Motor neuron (in vitro differentiated cells): ENCODE measurements around the gene NCF4. TPM values are rescaled to one million over a fixed set of nuclear protein-coding genes. Genes with fewer than 3 reads are reported as not detected.
A peak's percentile ranks its signal among the peaks of the same experiment; 100 is the strongest.

ENCODE experiments used
- ATAC-seq, 8 experiments: fragments of 200-7000 bp; cut with Tn5 transposase; replicated peaks in 6 of 8; 2 replicates each; pipeline ENCODE4 v1.8.0; 2021; ENCODE audit warnings: mild to moderate bottlenecking in 8 of 8, moderate library complexity in 8 of 8
- H3K27ac ChIP-seq, 2 donors: fragments of 250-450 bp; sonication (Bioruptor Pico); 2 replicates each; pipeline ENCODE4 v1.9.0; 2021; ENCODE audit warnings: antibody characterized with exemption in 2 of 2, mild to moderate bottlenecking in 2 of 2, moderate library complexity in 1 of 2
- H3K4me1 ChIP-seq, 2 donors: fragments of 250-450 bp; sonication (Bioruptor Pico); replicated peaks in 1 of 2; 2 replicates each; pipeline ENCODE4 v1.6.1; 2021; ENCODE audit warnings: antibody characterized with exemption in 2 of 2, mild to moderate bottlenecking in 2 of 2, moderate library complexity in 1 of 2
- H3K4me3 ChIP-seq, 5 donors: fragments of 250-450 bp; sonication (Bioruptor Pico); 2 replicates each; pipeline ENCODE4 v1.9.0; 2021; ENCODE audit warnings: antibody characterized with exemption in 5 of 5, mild to moderate bottlenecking in 5 of 5, moderate library complexity in 4 of 5
- WGBS, 10 experiments: fragments of 450-650 bp; shearing (Covaris generic); methylation state at CpG; one replicate each; pipeline ENCODE4 v1.0.0; 2022; 5-methylcytosine and 5-hydroxymethylcytosine counted together
- in situ Hi-C, 9 experiments: fragments of 400-800 bp; cut with MboI; loops; one replicate each; pipeline ENCODE4 v1.15.0; 2021; ENCODE audit warnings: low sequenced_read_pairs in 9 of 9, low pct_unique_long_range_greater_than_20kb in 2 of 9; ENCODE audit not compliant: unreplicated experiment in 9 of 9
- total RNA-seq, 8 experiments: library from RNA; unstranded; fragments of 300-600 nt; gene quantifications; 2 replicates each; pipeline versions ENCODE4 v1.2.3 to v1.2.4, GENCODE V29; 2022

Gene NCF4
- total RNA-seq, 8 experiments from 2014 or later = 0.05 to 0.81 (median 0.21) TPM; not detected in 5

GRCh38 chr22:36846949-36847348, 13.9 kb upstream of the NCF4 start:
- no peak overlapping the region for H3K27ac ChIP-seq
- in situ Hi-C loops = no loop called here
- H3K4me3 ChIP-seq = no peak overlapping the region
- no peak for ATAC-seq
- H3K4me1 ChIP-seq = peaks cover 0 to 6% of the 10 kb centered on the region in 2 donors
- WGBS, 10 experiments = 0 to 50% (median 23%) methylated on average over 1 to 5 of the region's 6 CpGs; no CpG with 5 or more reads in 4 of the 10 experiments

DNA sequence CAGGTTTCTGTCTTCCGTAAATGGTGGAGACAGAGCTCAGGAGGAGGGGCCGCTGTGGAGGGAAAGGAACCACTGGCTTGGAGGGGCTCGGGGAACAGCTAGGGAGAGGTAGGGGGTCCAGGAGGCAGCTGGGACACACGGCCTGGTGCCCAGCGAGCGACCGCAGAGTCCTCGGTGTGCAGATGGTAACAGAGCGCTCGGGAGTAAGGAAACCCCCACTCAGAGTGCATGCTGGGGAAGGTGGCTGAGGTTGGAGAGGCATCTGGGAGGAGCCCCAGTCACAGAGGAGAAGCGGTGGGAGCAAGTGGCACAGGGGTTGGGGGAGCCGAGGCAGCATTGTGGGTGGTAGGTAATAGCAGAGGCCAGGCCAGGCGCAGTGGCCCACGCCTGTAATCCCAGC, 10.8 kb upstream of the NCF4 start:
- ATAC-seq = peak in 5 of 8 experiments; percentile 27 to 77 (median 41)
- Histone ChIP-seq H3K4me1 (peaks cover 0 to 11% of the 10 kb centered on the region in 2 donors), H3K27ac (no peak overlapping the region), H3K4me3 (no peak overlapping the region)
- in situ Hi-C loops = loop anchor here in 2 of 9 experiments (10.0 to 25.0 kb wide), 3 partner anchors 65 to 313 kb away; partner anchors contain the start of gene EIF3D (in 1 of the 2)
- 7 to 100% (median 63%) methylated on average over 1 to 5 of the region's 14 CpGs; no CpG with 5 or more reads in 6 of the 10 experiments for WGBS, 10 experiments

DNA sequence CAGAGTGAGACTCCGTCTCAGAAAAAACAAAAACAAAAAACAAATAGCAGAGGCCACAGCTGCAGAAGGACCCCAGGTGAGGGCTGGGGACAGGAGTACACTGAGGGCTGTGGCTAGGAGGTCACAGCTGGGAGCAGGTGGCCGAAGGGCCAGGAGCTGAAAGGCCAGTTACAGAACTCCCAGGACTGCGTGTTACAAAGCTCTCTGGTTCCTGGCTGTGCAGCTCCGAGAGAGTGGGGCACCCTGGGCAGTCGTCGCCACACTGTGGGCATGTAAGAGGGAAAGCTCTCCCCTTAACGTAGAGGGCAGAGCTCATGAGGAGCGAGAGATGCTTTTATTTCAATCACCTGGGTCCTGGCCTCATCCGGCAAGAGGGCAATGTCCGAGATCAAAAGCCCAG, 10.1 kb upstream of the NCF4 start:
- Histone ChIP-seq H3K4me1 (peaks cover 0 to 11% of the 10 kb centered on the region in 2 donors), H3K27ac (no peak overlapping the region), H3K4me3 (no peak overlapping the region)
- 47 to 100% (median 70%) methylated on average over 1 to 7 of the region's 10 CpGs; no CpG with 5 or more reads in 5 of the 10 experiments for WGBS, 10 experiments
- ATAC-seq = no peak
- in situ Hi-C loops = loop anchor here in 2 of 9 experiments (10.0 to 25.0 kb wide), 3 partner anchors 66 to 313 kb away; partner anchors contain the start of gene EIF3D (in 1 of the 2)

DNA sequence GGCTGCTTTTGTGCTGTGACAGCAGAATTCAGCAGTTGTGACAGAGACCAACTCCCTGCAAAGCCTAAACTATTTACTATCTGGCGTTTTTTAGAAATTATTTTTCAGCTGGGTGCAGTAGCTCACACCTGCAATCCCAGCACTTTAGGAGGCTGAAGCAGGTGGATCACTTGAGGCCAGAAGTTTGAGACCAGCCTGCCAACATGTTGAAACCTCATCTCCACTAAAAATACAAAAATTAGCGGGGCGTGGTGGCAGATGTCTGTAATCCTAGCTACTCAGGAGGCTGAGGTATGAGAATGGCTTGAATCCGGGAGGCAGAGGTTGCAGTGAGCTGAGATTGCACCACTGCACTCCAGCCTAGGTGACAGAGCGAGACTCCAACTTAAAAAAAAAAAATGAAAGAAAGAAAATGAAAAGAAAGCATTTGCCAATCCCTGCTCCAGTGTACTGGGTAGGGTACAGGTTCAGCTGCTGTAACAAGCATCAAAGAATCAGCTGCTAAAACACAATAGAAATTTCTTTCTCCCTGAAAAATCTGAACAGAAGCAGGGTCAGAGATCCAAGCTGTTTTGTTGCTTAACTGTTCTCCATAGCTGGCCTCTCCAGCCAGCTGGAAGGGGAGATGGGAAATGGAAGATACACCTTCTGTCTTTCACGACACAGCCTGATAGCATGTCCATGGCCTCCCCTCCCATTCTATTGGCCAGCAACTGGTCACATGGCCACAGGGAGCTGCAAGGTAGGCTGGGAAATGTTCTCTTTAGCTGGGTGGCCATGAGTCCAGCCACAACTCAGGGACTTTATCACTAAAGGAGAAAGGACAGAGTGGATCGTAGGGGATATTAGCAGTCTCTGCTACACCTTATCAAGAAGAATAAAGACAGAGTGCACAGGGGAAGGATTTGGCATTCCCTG, 8.5 kb upstream of the NCF4 start:
- in situ Hi-C loops = loop anchor here in 2 of 9 experiments (10.0 to 25.0 kb wide), 3 partner anchors 68 to 315 kb away; partner anchors contain the start of gene EIF3D (in 1 of the 2)
- Histone ChIP-seq H3K4me3 (no peak overlapping the region), H3K27ac (no peak overlapping the region), H3K4me1 (peaks cover 0 to 14% of the 10 kb centered on the region in 2 donors)
- 15 to 92% (median 65%) methylated on average over 2 to 7 of the region's 7 CpGs; no CpG with 5 or more reads in 3 of the 10 experiments for WGBS, 10 experiments
- no peak for ATAC-seq

GRCh38 chr22:36853407-36854099, 7.3 kb upstream of the NCF4 start:
- in situ Hi-C loops = loop anchor here in 2 of 9 experiments (10.0 to 25.0 kb wide), 3 partner anchors 69 to 316 kb away; partner anchors contain the start of gene EIF3D (in 1 of the 2)
- H3K4me1 ChIP-seq = peaks cover 0 to 14% of the 10 kb centered on the region in 2 donors
- ATAC-seq = peak; percentile 15 to 49 (median 32)
- H3K27ac ChIP-seq = no peak overlapping the region
- WGBS, 10 experiments = 34 to 100% (median 68%) methylated on average over 1 to 5 of the region's 16 CpGs; no CpG with 5 or more reads in 2 of the 10 experiments
- no peak overlapping the region for H3K4me3 ChIP-seq

DNA sequence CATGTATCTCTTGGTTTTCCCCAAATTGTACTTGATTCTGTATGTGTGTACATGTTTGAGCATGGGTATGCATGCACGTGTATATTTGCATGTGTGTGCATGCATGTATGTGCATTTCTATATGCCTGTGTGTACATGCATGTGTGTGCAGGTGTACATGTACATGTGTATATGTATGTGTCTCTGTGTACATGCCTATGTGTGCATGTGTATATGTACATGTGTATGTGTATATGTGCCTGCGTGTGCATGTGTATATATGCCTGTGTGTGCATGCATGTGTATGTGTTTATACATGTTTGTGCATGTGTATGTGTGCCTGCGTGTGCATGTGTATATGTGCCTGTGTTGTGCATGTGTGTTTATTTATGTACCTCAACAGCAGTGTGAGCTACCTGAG, 5.3 kb upstream of the NCF4 start:
- Histone ChIP-seq H3K4me3 (no peak overlapping the region), H3K27ac (no peak overlapping the region), H3K4me1 (peaks cover 0 to 14% of the 10 kb centered on the region in 2 donors)
- no peak for ATAC-seq
- in situ Hi-C loops = loop anchor here in 2 of 9 experiments (10.0 to 25.0 kb wide), 3 partner anchors 71 to 318 kb away; partner anchors contain the start of gene EIF3D (in 1 of the 2)
- 53 to 100% (median 82%) methylated on average over 1 to 2 of the region's 3 CpGs; no CpG with 5 or more reads in 4 of the 10 experiments for WGBS, 10 experiments

DNA sequence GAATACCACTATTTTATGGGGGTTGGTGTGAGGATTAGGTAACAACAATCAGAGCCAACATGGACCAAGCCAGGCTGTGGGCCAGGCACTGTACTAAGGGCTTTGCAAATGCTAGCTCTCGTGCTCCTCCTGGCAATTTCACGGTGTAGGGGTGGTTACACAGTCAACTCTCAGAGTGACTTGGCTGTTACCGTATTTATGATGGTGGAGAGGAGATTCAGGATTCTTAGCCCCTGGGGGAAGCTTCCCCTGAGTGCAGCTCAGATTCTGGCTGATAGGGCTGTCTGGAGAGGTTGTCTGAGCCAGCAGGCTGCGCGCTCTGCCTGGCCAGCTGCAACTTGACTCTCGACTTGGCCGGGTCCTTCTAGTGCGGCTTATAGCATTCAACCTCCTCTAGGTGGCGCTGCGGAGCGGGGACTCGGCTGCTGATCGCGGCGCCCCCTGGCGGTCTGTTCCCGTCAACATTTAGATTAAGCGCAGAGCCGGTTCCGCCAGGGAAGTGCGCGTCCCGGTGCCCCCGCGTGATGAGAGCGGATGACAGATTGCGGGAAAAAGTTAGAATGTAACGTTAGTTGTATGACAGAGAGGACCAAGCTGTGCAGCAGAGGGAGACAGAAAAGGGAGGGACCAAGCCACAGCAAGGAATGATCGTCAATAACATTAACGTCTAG, 4.5 kb upstream of the NCF4 start:
- H3K27ac ChIP-seq = no peak overlapping the region
- in situ Hi-C loops = loop anchor here in 2 of 9 experiments (10.0 to 25.0 kb wide), 3 partner anchors 71 to 319 kb away; partner anchors contain the start of gene EIF3D (in 1 of the 2)
- peak; percentile 91 to 98 (median 96) for ATAC-seq
- peaks cover 0 to 12% of the 10 kb centered on the region in 2 donors for H3K4me1 ChIP-seq
- H3K4me3 ChIP-seq = no peak overlapping the region
- 0 to 30% (median 0%) methylated on average over 1 to 24 of the region's 30 CpGs; no CpG with 5 or more reads in 1 of the 10 experiments for WGBS, 10 experiments

DNA sequence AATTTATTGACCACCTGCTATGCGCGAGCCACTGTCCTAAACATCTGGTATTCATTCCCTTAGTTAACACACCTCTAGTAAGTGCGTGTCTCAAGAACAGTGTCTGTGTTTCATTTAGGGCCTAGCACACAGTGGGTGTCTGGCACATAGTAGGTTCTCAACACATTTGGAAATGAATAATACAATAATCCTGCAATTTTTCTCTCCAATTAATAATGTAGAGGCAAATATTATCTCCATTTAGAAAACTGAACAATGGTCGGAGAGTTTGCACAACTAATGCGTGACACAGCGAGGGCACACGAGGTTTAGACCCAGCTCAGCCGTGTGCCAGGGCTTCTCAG, 4.0 kb upstream of the NCF4 start:
- no peak overlapping the region for H3K4me3 ChIP-seq
- H3K4me1 ChIP-seq = peaks cover 0 to 8% of the 10 kb centered on the region in 2 donors
- in situ Hi-C loops = loop anchor here in 2 of 9 experiments (10.0 to 25.0 kb wide), 3 partner anchors 72 to 319 kb away; partner anchors contain the start of gene EIF3D (in 1 of the 2)
- WGBS, 10 experiments = 0 to 83% (median 61%) methylated on average over 1 to 5 of the region's 8 CpGs; no CpG with 5 or more reads in 4 of the 10 experiments
- no peak for ATAC-seq
- no peak overlapping the region for H3K27ac ChIP-seq

- Histone ChIP-seq H3K27ac (no peak overlapping the region), H3K4me1 (peaks cover 0 to 6% of the 10 kb centered on the region in 2 donors), H3K4me3 (no peak overlapping the region)
- in situ Hi-C loops = loop anchor here in 2 of 9 experiments (10.0 to 25.0 kb wide), 3 partner anchors 73 to 321 kb away; partner anchors contain the start of gene EIF3D (in 1 of the 2)
- WGBS, 10 experiments = 0 to 78% (median 27%) methylated on average over 1 to 4 of the region's 9 CpGs; no CpG with 5 or more reads in 2 of the 10 experiments
- no peak for ATAC-seq
Observed at GRCh38 chr22:36858156-36858555, 2.6 kb upstream of the NCF4 start.

DNA sequence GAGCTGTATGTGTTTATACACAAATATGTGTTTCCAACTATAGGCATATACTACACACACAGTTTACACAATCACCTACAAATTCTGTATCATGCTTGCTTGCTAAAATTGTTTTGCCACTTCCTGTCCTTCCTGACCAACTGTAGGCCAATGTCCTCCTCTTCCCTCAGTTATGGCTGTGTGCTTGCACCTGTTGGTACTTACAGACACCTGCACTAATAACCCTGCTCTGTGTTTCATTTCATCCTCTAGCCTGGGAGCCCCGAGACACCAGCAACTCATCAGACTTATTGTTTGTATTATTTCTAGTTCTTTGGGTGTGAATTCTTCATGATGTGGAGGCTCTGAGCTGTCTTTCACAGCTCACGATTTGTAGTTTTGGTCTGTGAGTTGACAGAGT, 1.8 kb upstream of the NCF4 start:
- H3K4me3 ChIP-seq = no peak overlapping the region
- in situ Hi-C loops = loop anchor here in 2 of 9 experiments (10.0 to 25.0 kb wide), 3 partner anchors 74 to 322 kb away; partner anchors contain the start of gene EIF3D (in 1 of the 2)
- no peak overlapping the region for H3K27ac ChIP-seq
- WGBS, 10 experiments = 0 to 80% (median 62%) methylated on average over 1 to 2 of the region's 2 CpGs; no CpG with 5 or more reads in 2 of the 10 experiments
- H3K4me1 ChIP-seq = peaks cover 0 to 3% of the 10 kb centered on the region in 2 donors
- no peak for ATAC-seq

DNA sequence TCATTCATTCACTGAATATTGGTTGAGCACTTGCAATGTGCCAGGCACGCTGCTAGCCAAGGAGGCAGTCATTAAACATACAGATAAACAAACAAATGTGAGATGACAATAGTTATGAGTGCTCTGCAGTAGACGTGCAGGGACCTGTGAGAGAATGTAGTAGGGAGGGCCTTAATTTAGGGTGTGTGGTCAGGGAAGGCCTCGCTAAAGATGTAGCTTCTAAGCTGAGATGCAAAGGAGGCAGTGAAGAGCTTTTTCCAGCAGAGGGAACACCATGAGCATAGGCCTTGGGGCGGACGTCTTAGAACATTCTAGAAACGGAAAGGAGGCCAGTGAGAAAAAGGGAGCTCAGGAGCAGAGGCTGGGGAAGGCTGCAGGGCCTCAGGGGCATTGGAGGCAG, 789 bp upstream of the NCF4 start:
- WGBS, 10 experiments = 0 to 70% (median 52%) methylated on average over 1 to 6 of the region's 6 CpGs; no CpG with 5 or more reads in 1 of the 10 experiments
- H3K4me3 ChIP-seq = no peak overlapping the region
- peak in 2 of 8 experiments; percentile 16 to 23 for ATAC-seq
- peaks cover 0 to 3% of the 10 kb centered on the region in 2 donors for H3K4me1 ChIP-seq
- in situ Hi-C loops = loop anchor here in 2 of 9 experiments (25.0 kb wide), 2 partner anchors 298 to 323 kb away; partner anchors contain the start of gene EIF3D (in 1 of the 2)
- no peak overlapping the region for H3K27ac ChIP-seq
